ENCODE measurements around the gene GFOD2.

The GFOD2 gene

DNA sequence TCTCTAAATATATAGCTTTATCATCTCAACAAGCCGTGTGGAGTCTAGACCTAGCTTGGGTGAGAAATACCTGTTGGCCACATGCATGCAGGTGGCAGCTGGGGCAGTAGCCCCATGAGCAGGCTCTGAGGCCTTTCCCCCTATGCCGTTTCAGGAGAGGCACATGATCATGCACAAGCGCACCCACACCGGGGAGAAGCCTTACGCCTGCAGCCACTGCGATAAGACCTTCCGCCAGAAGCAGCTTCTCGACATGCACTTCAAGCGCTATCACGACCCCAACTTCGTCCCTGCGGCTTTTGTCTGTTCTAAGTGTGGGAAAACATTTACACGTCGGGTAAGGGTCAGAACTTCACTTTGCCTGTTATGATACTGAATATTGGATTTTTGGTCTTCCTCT is 90.9 kb downstream of the GFOD2 start:
- no peak for DNase-seq

Data from SHP77 treated with DMSO at 0.1 percent for 48 hours (cell line).